Smooth muscle cell (in vitro differentiated cells): Measurements from ENCODE around the gene BCAS2. TPM values are rescaled to one million over a fixed set of nuclear protein-coding genes. Genes with fewer than 3 reads are reported as not detected.
A peak's percentile ranks its signal among the peaks of the same experiment; 100 is the strongest.

Experiments
- DNase-seq: peaks from one replicate; lab custom pipeline; 2025; ENCODE audit not compliant: unreplicated experiment; lab: John Stamatoyannopoulos, UW
- H2AFZ ChIP-seq: fragments of 200-600 bp; sonication (generic); 2 replicates; pipeline ENCODE4 v1.6.0; 2016; ENCODE audit warnings: antibody characterized with exemption, low read depth, mild to moderate bottlenecking
- H3F3A ChIP-seq: fragments of 200-600 bp; sonication (generic); 2 replicates; pipeline ENCODE4 v1.6.0; 2017; ENCODE audit warnings: antibody characterized with exemption, low read depth
- H3K27ac ChIP-seq: fragments of 200-600 bp; sonication (generic); 2 replicates; pipeline ENCODE4 v1.5.1; 2016; ENCODE audit warnings: low read depth, mild to moderate bottlenecking
- H3K27me3 ChIP-seq: fragments of 200-600 bp; sonication (generic); 2 replicates; pipeline ENCODE4 v1.6.1; 2016; ENCODE audit warnings: low read depth, mild to moderate bottlenecking
- H3K36me3 ChIP-seq: fragments of 200-600 bp; sonication (generic); 2 replicates; pipeline ENCODE4 v1.5.1; 2016; ENCODE audit warnings: low read depth
- H3K4me1 ChIP-seq: fragments of 200-600 bp; sonication (generic); 2 replicates; pipeline ENCODE4 v1.5.1; 2016; ENCODE audit warnings: low read depth
- H3K4me2 ChIP-seq: fragments of 200-600 bp; sonication (generic); 2 replicates; pipeline ENCODE4 v1.6.0; 2016; ENCODE audit warnings: mild to moderate bottlenecking
- H3K4me3 ChIP-seq: fragments of 200-600 bp; sonication (generic); 2 replicates; pipeline ENCODE4 v1.5.1; 2016; ENCODE audit warnings: mild to moderate bottlenecking
- H3K79me2 ChIP-seq: fragments of 200-600 bp; sonication (generic); 2 replicates; pipeline ENCODE4 v1.6.0; 2016; ENCODE audit warnings: low read depth, mild to moderate bottlenecking
- H3K9ac ChIP-seq: fragments of 200-600 bp; sonication (generic); 2 replicates; pipeline ENCODE4 v1.6.0; 2016; ENCODE audit warnings: low read depth
- H3K9me3 ChIP-seq: fragments of 200-600 bp; sonication (generic); replicated peaks from 2 replicates; pipeline ENCODE4 v1.5.1; 2016; ENCODE audit warnings: low read depth
- H4K20me1 ChIP-seq: fragments of 200-600 bp; sonication (generic); 2 replicates; pipeline ENCODE4 v1.6.0; 2016; ENCODE audit warnings: low read depth
- CTCF ChIP-seq: fragments of 200-600 bp; sonication (generic); IDR thresholded peaks from 2 replicates; pipeline ENCODE4 v1.5.1; 2017; ENCODE audit warnings: borderline replicate concordance, mild to moderate bottlenecking, antibody characterized with exemption; ENCODE audit not compliant: insufficient read depth, poor library complexity, severe bottlenecking
- WGBS: methylation state at CpG from one replicate; pipeline ENCODE4 v1.1.7; 2016; ENCODE audit warnings: low lambda C conversion rate; 5-methylcytosine and 5-hydroxymethylcytosine counted together
- polyA plus RNA-seq: library from polyadenylated mRNA; unstranded; fragments of >200 nt; fragmentation: Nextera tagmentation; extraction: Ambion mirVana; gene quantifications from 2 replicates; pipeline ENCODE4 v1.2.1, GENCODE V29; 2016
- total RNA-seq: library from RNA; depleted of rRNA; stranded (reverse); fragments of >200 nt; gene quantifications from 2 replicates; pipeline ENCODE4 v1.2.3, GENCODE V29; 2014

BCAS2 gene
- total RNA-seq (49.3 and 65.5 TPM in 2 replicates), polyA plus RNA-seq (57.0 and 61.2 TPM in 2 replicates)

- Histone ChIP-seq H3K4me2 (peak within 1 kb of the TSS; percentile 86), H3K27me3 (no peaks in the 10 kb centered on the region), H3K4me1 (peaks cover 15% of the 10 kb centered on the region), H4K20me1 (no peaks in the 10 kb centered on the region), H2AFZ (peak within 1 kb of the TSS; percentile 96), H3K36me3 (peaks cover 8% of the 10 kb centered on the region), H3K27ac (peak within 1 kb of the TSS; percentile 68), H3K9me3 (no peaks in the 10 kb centered on the region), H3F3A (no peaks in the 10 kb centered on the region), H3K4me3 (peak within 1 kb of the TSS; percentile 84), H3K9ac (peak within 1 kb of the TSS; percentile 92), H3K79me2 (peaks cover 42% of the 10 kb centered on the region)
- DNase-seq, result peak; percentile 52
- 13% methylated on average over 40 of the region's 40 CpGs for WGBS
- TF ChIP-seq CTCF, result no peak
Measured at GRCh38 chr1:114581335-114582287, at the start of gene BCAS2. BCAS2 (minus strand) TSS chr1:114581615; CDS start chr1:114581591, 24 bp downstream.

- H3K36me3 ChIP-seq, result no peaks in the 10 kb centered on the region
- TF ChIP-seq CTCF, result no peak
- H2AFZ ChIP-seq, result no peak overlapping the region
- H3K4me1 ChIP-seq, result no peaks in the 10 kb centered on the region
- H3K79me2 ChIP-seq, result no peaks in the 10 kb centered on the region
- no peak overlapping the region for H3K27ac ChIP-seq
- no peak overlapping the region for H3K4me3 ChIP-seq
- H3K9ac ChIP-seq, result no peak overlapping the region
- no peaks in the 10 kb centered on the region for H3K27me3 ChIP-seq
- H3K4me2 ChIP-seq, result no peak overlapping the region
- no peaks in the 10 kb centered on the region for H3K9me3 ChIP-seq
- H3F3A ChIP-seq, result no peaks in the 10 kb centered on the region
- no peak for DNase-seq
- WGBS, result 31% methylated on average over 2 of the region's 2 CpGs
- H4K20me1 ChIP-seq, result no peaks in the 10 kb centered on the region
Measured at GRCh38 chr1:114627107-114627506, 45.7 kb upstream of the BCAS2 start.

- Histone ChIP-seq H3K4me1 (no peaks in the 10 kb centered on the region), H3K4me3 (no peak overlapping the region), H3K27me3 (no peaks in the 10 kb centered on the region), H2AFZ (no peak overlapping the region), H4K20me1 (no peaks in the 10 kb centered on the region), H3K36me3 (no peaks in the 10 kb centered on the region), H3K9ac (no peak overlapping the region), H3K79me2 (no peaks in the 10 kb centered on the region), H3F3A (no peaks in the 10 kb centered on the region), H3K9me3 (no peaks in the 10 kb centered on the region), H3K27ac (no peak overlapping the region), H3K4me2 (no peak overlapping the region)
- no peak for DNase-seq
- 96% methylated on average over 5 of the region's 5 CpGs for WGBS
- no peak for TF ChIP-seq CTCF
Measured at GRCh38 chr1:114623364-114623763, 41.9 kb upstream of the BCAS2 start.
